GM19035 (cell line): ENCODE measurements around the gene THADA.
"Not testable (repeated sequence)": the region's sequence is repeated elsewhere in the genome, so short reads cannot be mapped to it uniquely, and the experiment has no call there.

Experiments used
- ATAC-seq: cut with Tn5 transposase; IDR thresholded peaks from one replicate; pipeline ENCODE4 v1.9.1; 2021; ENCODE audit not compliant: unreplicated experiment

Gene THADA

DNA sequence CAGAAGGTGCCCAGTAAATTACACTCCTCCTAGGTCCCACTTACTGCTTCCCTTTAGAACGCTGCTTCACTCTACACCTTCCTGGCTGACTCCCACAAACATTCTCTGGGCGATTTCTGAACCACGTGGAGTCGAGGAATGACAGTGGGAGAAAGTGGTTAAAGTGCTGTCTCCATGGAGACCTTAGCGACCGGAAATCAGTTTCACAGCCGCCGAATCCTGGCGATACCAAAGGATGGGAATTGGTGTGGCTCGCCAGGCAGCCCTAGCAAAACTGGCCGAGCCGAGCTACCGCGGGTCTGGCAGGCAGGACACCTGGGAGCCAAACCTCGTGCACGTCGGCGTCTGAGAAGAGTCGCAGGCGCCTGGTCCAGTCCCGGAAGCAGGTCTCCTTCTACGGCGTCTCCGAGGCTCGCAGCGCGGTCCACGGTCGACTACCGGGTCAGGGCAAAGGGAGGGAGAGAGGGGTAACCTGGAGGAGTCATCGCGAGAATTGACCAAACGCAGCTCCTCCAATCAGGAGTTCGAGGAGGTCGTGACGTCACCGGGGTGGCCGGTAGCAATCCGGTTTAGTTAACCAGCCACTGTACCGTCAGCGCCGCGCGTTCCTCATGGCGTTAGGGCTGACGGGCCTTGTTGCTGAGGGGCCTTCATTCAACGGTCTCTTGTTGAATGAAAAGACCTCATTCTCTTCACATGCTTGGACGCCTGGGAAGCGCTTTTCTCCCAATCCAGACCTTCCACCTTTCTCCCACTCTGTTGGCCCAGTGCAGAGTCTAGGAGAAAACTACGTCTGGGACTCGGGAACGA, at the start of gene THADA:
Gene THADA (minus strand): TSS at position 436 of the 810 bp plus-strand sequence. CDS start 3,646 bp downstream, outside the sequence.
- ATAC-seq, result peak; percentile 97

- ATAC-seq, result no peak
These were observed 47.8 kb upstream of the THADA start for GRCh38 chr2:43643680-43644079.

DNA sequence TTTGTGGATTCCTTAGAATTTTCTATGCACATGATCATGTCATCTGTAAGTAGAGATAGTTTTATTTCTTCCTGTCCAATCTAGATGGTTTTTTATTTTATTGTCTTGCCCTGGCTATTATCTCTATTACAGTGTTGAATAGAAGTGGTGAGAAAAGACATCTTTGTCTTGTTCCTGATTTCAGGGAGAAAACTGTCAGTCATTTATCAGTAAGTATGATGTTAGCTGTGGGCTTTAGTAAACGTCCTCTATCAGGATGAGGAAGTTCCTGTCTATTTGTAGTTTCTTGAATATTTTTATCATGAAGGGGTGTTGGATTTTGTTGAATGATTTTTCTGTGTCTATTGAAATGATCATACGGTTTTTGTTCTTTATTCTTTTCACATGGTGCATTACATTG, 46.5 kb upstream of the THADA start:
- no peak for ATAC-seq

DNA sequence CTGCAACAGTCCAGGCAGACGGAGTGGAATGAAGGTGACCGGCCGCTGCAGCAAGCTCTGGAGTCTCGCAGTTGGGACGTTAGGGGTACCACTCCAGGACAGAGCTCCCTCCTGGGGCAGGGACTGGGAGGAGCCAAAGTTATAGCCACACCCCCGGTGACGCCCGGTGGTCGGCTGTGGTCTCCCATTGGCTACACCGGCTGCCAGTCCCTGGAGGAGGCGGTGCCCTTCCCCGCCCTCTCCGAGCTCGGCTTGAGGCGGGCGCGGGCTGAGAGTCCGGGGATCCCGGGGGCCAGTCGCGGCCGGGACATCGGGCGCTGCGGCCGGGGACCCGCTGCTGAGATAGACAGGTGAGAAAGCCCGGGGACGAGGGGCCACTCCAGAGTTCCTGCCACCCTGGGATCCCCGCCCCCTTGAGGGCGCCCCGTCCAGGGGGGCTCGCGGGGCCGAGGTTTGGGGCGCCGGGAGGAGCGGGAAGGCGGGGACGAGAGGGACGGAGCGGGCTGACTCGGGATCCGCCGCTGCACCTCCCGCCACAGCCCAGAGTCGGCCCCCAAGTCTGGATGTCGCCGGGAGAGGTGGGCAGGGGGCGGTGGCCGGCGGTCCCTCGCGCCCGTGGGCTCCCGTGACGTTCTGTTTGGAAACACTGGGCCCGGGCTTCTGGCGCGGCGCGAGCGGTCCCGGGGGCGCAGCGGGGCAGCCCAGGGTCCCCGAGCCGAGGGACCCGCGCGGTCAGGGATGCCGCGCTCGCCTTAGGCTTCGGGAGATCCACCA, 41.4 kb upstream of the THADA start, which contains the start of gene PLEKHH2:
Gene PLEKHH2 (plus strand): TSS at position 231 of the 774 bp plus-strand sequence. CDS start 7,414 bp downstream, outside the sequence.
- peak; percentile 100 for ATAC-seq

- ATAC-seq, result no peak
These were observed 40.8 kb upstream of the THADA start for GRCh38 chr2:43636621-43637020.

DNA sequence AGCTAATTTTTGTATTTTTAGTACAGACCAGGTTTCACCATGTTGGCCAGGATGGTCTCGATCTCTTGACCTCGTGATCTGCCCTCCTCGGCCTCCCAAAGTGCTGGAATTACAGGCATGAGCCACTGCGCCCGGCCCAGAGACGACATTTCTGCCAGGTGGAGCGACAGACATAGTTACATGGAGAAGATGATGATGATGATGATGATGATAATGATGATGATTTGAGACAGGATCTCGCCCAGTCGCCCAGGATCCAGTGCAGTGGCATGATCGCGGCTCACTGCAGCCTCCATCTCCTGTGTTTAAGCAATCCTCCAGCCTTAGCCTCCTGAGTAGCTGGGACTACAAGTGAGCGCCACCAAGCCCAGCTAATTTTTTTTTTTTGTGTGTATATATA, 40.3 kb upstream of the THADA start:
- ATAC-seq, result not testable (repeated sequence)

DNA sequence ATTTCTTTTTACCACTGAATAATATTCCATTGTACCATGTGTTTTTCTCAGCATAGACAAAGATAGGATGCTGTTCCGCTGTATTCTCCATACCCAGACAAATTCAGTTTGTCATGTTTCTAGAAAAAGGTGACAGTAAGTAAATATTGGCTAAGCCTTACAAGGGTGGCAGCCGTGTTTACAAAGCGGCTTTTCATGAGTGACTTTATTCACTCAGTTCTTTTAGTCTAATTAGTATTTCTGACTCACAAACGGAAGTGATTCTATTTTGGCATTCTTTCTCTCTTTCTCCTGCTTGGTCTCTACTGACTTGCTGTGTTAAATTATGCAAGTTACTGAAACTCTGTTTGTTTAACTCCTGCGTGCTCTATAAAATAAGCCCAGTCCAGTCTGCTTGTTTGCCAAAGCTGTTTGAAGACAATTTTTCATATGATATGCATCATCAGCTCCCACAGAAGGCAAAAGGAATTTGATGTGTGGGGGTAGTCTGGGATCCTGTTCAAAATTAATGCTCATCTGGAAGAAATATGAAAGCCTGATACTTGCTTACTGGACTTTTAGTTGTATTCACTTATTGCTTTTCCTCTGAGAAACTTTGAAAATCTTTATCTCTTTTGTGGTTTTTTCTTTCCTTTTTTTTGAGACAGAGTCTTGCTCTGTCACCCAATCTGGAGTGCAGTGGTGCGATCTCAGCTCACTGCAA, 38.9 kb upstream of the THADA start:
- no peak for ATAC-seq

DNA sequence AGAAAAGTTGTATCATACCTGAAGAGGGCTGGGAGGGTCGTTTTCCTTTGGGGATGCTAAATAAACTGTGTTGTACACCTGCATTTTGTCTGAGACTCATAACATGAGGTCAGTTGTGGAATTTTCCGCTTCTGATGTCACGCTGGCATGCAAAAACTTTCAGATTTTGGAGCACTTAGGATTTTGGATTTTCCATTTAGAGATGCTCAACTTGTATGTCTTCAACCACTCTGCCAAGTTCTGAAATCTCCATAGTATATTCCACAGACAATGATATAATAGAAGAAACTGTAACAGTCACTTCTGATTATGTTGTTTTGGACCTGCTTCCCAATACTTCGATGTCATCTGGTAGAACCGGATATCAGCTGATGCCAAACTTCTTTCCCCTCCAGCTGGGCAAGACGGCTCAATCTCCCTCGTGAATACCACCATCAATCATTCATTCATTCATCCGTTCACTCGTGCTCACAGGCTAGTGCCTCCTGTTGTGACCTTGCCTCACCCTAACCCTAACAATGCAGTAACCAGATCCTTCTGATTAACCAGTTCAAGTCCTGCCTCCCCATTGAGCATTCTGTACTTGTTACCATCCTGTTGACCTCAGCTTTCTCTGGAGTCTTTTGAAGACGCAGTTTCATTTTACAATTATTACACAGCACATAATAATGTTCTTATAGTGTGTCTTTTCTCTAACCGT, 35.9 kb upstream of the THADA start:
- ATAC-seq, result no peak

DNA sequence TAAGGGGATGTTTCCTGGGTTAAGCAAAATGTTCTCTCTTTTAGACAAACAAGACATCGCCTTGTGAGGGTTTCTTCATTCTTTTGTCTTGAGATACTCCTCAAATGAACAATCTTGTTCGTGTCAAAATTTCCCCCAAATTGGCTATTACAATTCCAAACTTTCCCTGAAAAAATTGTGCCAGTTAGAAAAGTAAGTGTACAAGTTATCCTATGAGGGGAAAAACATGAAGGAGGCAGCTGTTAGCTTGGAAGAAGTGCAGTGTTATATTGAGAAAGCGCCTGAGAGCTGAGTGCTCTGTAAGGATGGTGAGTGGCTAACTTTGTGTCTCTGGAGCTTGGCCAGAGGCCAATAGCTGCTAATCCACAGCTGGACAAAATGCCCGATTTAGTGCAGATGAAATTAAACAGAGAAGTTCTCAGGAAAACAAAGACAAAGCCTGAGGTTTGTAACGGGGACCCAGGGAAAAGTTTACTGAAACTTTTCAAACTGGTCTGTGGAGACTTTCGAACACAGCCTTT, 27.2 kb upstream of the THADA start:
- ATAC-seq, result no peak

- ATAC-seq, result no peak
These were observed 23.7 kb upstream of the THADA start for GRCh38 chr2:43619511-43619910.

- ATAC-seq, result no peak
These were observed 21.3 kb upstream of the THADA start for GRCh38 chr2:43616967-43617680.

DNA sequence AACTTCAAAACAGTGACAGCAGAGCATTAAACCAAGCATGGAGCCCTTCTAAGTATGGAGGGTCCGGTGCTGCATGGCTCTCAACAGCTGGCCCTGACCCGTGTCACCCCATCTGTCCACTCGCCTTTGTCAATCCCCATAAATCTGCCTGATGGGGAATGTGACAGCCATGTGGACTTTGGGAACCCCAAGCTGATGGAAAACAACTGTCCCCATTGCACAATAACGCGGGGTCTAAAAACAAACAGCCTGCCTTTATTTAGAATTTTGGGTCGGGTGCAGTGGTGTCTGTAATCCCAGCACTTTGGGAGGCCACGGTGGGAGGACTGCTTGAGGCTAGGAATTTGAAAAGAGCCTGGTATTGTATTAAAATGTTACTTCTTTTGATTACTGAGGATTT, 17.1 kb upstream of the THADA start:
- no peak for ATAC-seq

GRCh38 chr2:43611987-43612894, 16.4 kb upstream of the THADA start:
- peak; percentile 74 for ATAC-seq

GRCh38 chr2:43610361-43610760, 14.5 kb upstream of the THADA start:
- ATAC-seq, result no peak

GRCh38 chr2:43609290-43609918, 13.6 kb upstream of the THADA start:
- ATAC-seq, result no peak

- no peak for ATAC-seq
These were observed 10.0 kb upstream of the THADA start for GRCh38 chr2:43605851-43606250.

DNA sequence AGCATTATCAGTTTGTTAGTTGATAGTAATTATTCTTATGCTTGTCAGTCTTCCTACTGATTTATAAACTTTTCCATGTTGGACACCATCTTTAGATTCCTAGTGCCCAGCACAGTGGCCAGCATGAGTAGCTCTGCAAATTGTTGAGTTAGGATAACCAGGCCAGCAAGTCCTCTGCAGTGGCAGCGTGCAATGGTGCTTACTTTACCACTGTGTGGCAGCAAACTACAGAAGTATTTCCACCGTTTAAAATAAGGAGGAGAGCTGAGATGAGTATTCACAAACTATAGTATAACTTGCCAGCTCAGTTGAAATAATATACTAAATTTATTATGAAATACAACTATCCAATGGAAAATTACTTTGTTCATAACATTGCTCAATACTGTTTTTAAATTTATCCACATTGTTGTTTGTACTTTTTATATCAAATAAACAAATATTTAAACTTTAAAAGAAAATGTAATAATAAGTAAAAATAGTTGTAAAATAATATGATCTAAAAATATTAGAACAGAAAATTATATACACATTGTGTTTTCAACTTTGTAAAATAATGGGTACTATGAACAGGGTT, 9.3 kb upstream of the THADA start:
- ATAC-seq, result no peak

- ATAC-seq, result no peak
These were observed 8.8 kb upstream of the THADA start for GRCh38 chr2:43604674-43605073.
